Globus pallidus (tissue), 1 donor: ENCODE results near the gene FGF21.
"Not testable (repeated sequence)": the region's sequence is repeated elsewhere in the genome, so short reads cannot be mapped to it uniquely, and the experiment has no call there.

Source experiments
- DNase-seq: peaks from one replicate; pipeline ENCODE4 v3.0.0-alpha.2; 2015; ENCODE audit warnings: low spot score

FGF21 gene

DNA sequence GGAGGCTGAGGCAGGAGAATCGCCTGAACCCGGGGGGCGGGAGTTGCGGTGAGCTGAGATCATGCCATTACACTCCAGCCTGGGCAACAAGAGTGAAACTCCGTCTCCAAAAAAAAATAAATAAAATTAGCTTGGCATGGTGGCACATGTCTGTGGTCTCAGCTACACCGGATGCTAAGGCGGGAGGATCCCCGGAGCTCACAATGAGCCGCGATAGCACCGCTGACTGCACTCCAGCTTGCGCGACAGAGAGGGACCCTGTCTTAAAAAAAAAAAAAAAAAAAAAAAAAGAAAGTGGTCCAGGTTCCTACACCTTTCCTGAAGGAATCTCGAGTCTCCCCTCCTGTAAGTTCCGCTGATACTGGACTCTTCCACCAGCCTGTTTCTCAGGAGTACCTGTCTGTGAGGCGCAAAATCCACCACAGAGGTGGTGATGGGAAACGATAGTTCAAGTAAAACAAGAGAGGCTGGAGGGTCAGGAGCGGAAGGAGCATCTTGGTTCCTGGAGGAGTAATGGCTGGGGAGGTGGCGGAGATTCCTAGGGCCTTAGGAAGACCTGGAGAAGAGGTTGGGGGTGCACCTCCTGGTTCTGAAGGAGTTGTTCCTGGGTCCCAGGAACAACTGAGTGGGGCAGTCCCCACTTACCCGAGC, 3.4 kb upstream of the FGF21 start:
- no peak for DNase-seq

- DNase-seq, result no peak
These were observed 2.6 kb upstream of the FGF21 start, which contains the start of gene FUT1 for GRCh38 chr19:48752496-48753365. Gene FUT1, minus strand, starts transcription at chr19:48752641. Its CDS starts 1,360 bp downstream, at chr19:48751281.

DNA sequence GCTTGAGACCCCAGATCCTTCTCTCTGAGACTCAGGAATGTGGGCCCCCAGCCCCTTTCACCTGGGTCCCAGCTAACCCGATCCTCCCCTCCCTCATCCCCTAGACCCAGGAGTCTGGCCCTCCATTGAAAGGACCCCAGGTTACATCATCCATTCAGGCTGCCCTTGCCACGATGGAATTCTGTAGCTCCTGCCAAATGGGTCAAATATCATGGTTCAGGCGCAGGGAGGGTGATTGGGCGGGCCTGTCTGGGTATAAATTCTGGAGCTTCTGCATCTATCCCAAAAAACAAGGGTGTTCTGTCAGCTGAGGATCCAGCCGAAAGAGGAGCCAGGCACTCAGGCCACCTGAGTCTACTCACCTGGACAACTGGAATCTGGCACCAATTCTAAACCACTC, 463 bp downstream of the FGF21 start:
- no peak for DNase-seq

DNA sequence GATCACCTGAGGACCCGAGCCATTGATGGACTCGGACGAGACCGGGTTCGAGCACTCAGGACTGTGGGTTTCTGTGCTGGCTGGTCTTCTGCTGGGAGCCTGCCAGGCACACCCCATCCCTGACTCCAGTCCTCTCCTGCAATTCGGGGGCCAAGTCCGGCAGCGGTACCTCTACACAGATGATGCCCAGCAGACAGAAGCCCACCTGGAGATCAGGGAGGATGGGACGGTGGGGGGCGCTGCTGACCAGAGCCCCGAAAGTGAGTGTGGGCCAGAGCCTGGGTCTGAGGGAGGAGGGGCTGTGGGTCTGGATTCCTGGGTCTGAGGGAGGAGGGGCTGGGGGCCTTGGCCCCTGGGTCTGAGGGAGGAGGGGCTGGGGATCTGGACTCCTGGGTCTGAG, 888 bp downstream of the FGF21 start:
- DNase-seq, result no peak

DNA sequence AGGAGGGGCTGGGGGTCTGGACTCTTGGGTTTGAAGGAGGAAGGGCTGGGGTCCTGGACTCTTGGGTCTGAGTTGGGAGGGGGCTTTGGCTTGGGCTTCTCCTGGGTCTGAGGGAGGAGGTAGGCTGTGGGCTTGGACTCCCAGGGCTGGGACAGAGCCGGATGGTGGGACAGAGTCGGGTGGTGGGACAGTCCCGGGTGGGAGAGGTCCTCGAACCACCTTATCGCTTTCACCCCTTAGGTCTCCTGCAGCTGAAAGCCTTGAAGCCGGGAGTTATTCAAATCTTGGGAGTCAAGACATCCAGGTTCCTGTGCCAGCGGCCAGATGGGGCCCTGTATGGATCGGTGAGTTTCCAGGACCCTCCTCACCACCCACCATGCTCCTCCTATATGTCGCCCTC, 1.4 kb downstream of the FGF21 start:
- no peak for DNase-seq

DNA sequence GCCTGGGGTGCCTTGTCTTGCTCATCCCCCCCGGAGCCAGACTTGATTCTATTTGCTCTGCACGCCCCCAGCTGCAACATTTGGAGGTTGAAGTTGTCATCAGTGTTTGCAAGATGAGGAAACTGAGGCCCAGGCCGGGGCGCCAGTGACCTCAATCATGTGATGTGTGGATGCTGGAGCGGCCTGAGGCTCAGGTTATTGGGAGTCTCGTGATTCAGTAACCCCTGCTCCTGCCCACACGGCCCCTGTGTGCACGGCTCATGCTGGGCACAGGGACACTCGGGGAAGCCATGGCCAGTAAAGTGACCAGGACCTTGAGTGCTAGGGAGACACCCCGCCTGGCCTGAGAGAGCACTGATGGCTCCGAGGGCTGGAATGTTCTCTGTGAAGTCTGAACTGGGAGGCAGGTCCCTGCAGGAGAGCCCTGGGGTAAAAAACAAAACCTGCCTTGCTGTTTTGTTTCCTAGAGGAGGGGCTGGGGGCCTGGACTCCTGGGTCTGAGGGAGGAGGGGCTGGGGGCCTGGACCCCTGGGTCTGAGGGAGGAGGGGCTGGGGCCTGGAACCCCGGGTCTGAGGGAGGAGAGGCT, 1.9 kb downstream of the FGF21 start:
- DNase-seq, result no peak

DNA sequence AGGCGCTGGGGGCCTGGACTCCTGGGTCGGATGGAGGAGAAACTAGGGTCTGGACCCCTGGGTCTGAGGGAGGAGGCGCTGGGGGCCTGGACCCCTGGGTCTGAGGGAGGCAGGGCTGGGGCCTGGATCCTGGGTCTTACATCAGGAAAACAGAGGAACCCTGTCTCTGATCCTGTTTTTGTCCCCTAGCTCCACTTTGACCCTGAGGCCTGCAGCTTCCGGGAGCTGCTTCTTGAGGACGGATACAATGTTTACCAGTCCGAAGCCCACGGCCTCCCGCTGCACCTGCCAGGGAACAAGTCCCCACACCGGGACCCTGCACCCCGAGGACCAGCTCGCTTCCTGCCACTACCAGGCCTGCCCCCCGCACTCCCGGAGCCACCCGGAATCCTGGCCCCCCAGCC, 2.4 kb downstream of the FGF21 start:
- no peak for DNase-seq

GRCh38 chr19:48760504-48761205, 5.3 kb downstream of the FGF21 start:
- no peak for DNase-seq

DNA sequence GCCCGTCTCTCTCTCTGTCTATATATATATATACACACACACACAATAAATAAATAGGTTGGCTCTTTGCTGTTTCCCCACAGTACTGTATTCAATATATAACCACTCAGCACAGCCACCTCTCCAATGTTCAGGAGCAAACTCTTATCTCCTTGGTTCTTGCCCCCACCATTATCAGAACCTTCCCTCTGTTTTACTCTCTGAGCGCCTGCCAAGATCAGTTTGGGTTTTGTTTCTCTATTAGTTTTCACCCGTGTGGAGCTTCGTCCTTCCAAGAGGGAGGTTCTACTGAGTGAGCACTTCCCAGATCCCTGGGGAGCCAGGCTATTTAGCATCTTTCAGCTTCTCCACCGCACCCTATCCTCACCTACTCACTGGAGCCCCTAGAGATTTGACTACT, 10.5 kb downstream of the FGF21 start:
- DNase-seq, result not testable (repeated sequence)

DNA sequence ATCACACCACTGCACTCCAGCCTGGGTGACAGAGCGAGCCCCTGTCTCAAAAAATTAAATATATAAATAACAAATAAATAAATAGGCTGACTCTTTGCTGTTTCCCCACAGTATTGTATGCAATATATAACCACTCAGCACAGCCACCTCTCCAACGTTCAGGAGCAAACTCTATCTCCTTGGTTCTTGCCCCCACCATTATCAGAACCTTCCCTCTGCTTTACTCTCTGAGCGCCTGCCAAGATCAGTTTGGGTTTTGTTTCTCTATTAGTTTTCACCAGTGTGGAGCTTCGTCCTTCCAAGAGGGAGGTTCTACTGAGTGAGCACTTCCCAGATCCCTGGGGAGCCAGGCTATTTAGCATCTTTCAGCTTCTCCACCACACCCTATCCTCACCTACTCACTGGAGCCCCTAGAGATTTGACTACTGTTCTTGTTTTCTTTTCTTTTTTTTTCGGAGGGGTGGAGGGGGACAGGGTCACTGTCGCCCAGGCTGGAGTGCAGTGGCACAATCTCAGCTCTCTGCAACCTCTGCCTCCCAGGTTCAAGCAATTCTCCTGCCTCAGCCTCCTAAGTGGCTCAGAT, 12.9 kb downstream of the FGF21 start:
- not testable (repeated sequence) for DNase-seq

DNA sequence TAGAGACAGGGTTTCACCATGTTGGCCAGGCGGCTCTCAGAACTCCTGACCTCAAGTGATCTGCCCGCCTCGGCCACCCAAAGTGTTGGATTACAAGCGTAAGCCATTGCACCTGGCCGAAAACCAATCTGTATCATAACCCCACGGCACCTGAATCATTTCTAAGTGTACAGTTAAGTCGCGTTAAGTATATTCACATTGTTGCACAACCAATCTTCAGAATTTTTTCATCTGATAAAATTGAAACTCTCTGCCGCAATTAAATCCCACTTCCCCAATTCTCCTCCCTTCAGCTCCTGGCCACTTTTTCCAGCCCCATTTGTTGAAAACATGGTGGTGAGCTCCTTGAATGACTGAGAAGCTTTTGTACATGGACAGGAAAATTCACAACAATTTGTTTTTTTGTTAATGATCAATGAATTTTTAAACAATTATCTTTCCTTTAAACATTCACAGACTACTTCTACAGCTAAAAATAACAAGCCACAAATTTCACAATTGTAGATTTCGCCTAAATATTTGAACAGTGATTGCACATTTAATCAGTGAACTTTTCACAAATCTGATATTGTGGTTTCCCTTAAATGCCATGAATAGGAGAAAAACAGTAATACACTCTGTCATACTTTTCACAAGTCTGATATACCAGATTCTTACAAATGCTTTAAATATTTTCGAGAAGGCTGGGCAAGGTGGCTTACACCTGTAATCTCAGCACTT, 13.8 kb downstream of the FGF21 start:
- no peak for DNase-seq

GRCh38 chr19:48770266-48770665, 14.9 kb downstream of the FGF21 start:
- no peak for DNase-seq

GRCh38 chr19:48770734-48771472, 15.6 kb downstream of the FGF21 start:
- DNase-seq, result no peak

GRCh38 chr19:48772503-48772953, 17.2 kb downstream of the FGF21 start:
- no peak for DNase-seq

DNA sequence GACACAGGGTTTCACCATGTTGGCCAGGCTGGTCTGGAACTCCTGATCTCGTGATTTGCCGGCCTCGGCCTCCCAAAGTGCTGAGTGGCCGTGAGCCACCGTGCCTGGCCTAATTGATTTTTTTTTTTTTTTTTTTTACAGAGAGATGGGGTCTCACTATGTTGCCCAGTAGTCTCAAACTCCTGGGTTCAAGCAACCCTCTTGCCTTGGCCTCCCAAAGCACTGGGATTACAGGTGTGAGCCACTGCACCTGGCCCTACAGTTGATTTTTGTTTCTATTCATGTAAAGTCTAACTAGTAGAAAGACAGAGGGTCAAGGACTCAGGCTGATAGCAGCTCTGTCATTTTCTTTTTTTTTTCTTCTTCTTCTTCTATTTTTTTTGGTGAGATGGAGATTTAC, 21.8 kb downstream of the FGF21 start:
- no peak for DNase-seq

- no peak for DNase-seq
These were observed 22.4 kb downstream of the FGF21 start for GRCh38 chr19:48777720-48778119.

DNA sequence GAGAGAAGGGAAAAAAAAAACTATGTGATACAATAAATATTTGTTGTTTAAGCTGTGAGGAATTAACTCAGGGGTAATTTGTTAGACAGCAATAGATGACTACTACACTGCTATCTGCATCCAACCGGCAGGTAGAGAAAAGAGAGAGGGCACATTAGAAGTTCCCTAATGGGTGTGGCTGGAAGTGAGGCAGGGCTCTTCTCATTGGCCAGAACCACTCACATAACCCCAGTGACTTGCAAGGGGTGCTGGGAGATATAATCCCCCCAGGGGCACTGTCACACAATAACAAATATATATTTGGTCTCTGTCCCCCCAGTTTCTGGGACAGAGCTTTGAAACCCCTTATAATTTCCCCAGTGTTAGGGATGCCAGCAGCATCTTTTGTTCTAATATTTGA, 24.3 kb downstream of the FGF21 start:
- DNase-seq, result no peak

- no peak for DNase-seq
These were observed 25.5 kb downstream of the FGF21 start for GRCh38 chr19:48780631-48781391.

DNA sequence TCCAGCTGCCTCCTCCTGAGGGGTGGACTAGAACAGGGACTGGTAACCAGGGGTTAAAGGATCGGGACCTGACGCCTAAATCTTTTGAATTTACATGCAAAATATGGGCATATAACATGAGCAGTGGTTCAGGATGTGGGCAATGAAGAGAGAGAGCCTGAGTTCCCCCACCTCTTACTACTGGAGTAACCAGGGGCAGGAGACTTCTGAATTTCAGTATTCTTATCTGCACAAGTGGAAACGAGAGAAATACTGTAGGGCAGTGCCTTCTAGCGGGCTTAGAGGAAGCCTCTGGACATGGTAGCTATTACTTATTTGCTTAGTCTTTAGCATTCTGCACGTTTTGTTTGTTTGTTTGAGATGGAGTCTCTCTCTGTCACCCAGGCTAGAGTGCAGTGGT, 29.2 kb downstream of the FGF21 start:
- DNase-seq, result no peak

GRCh38 chr19:48786422-48786821, 31.1 kb downstream of the FGF21 start:
- not testable (repeated sequence) for DNase-seq
